Measurements from ENCODE around the gene IDH3B.

GRCh38 chr20:2657241-2657640, 6.8 kb downstream of the IDH3B start:
- TF ChIP-seq GATA2 (IDR thresholded peaks at IDR 0.05; ENCODE audit: low read depth, low read length) = no peak
- TF ChIP-seq GATA3 (IDR thresholded peaks at IDR 0.05; ENCODE audit: low read depth, low read length) = no peak

Data from SH-SY5Y (cell line).